ENCODE data around the gene PHF21A. TPM values are rescaled to one million over a fixed set of nuclear protein-coding genes. Genes with fewer than 3 reads are reported as not detected.
A peak's percentile ranks its signal among the peaks of the same experiment; 100 is the strongest.

PHF21A gene
- total and polyA plus RNA-seq, 2 of the 8 experiments (the other 6 are each of a cell fraction or from before 2014, with no cell fraction given): 17.6 to 40.3 TPM

DNA sequence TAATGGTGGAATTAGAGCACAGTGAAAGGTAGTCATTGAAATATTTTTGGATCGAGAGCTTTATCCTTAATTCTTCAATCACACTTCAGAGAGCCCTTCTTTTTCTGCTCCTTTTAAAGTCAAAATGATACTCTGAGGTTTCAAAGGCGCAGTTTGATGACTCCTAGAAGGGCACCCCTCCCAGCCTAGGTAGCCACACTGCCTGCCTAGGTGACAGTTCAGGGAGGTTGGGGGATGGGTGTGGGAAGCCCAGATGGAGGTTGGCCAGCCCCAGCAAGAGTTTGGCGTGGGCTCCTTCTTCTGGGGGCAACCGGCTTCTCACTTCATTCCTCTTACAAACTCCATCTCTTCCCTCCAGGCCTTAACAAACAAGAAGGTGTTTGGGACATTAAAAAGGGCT, 28.6 kb upstream of the PHF21A start:
- Histone ChIP-seq H3K9me3 (ENCODE audit: insufficient read depth in 2 of 2, low read depth in 1 of 2, low read length in 1 of 2) (no peaks in the 10 kb centered on the region), H3K79me1 (ENCODE audit: low read depth, low read length) (no peaks in the 10 kb centered on the region), H3K4ac (replicated peaks; ENCODE audit: insufficient read length, low read depth, low read length) (no peak overlapping the region), H3K23me2 (ENCODE audit: low read depth, low read length) (no peaks in the 10 kb centered on the region), H3K27me3 (replicated peaks in 1 of 4; ENCODE audit: control insufficient read depth in 3 of 4, extremely low read depth in 1 of 4, insufficient read depth in 3 of 4, low read length in 3 of 4) (no peaks in the 10 kb centered on the region), H3K4me2 (ENCODE audit: insufficient read depth in 1 of 2, low read depth in 2 of 2, low read length in 2 of 2) (no peak overlapping the region), H4K91ac (replicated peaks; ENCODE audit: insufficient read length, low read length) (no peak overlapping the region), H3K4me3 (ENCODE audit: extremely low read depth in 1 of 4, insufficient read depth in 2 of 4, low read depth in 3 of 4, low read length in 4 of 4) (no peak overlapping the region), H3K18ac (ENCODE audit: extremely low read depth, low read length) (no peak overlapping the region; the same call in 1 of the 2 replicates), H4K8ac (ENCODE audit: extremely low read depth, insufficient read depth, low read length) (no peak overlapping the region), H3K4me1 (replicated peaks in 1 of 4; ENCODE audit: control insufficient read depth in 3 of 4, insufficient read depth in 4 of 4, low read length in 3 of 4) (peaks cover 0 to 6% (median 1%) of the 10 kb centered on the region in 4 experiments; a peak in 5 of 7 replicates), H2BK5ac (ENCODE audit: low read depth, low read length) (no peak overlapping the region), H2AK5ac (ENCODE audit: low read depth, low read length) (no peak overlapping the region), H3K36me3 (ENCODE audit: control insufficient read depth in 2 of 4, insufficient read depth in 4 of 4, low read length in 3 of 4) (no peaks in the 10 kb centered on the region), H2AFZ (ENCODE audit: low read length) (no peak overlapping the region), H3K9ac (replicated peaks in 1 of 4; ENCODE audit: extremely low read depth in 1 of 4, low read depth in 3 of 4, low read length in 3 of 4) (no peak overlapping the region), H3K14ac (ENCODE audit: insufficient read length) (no peak overlapping the region), H3K23ac (ENCODE audit: insufficient read length) (no peak overlapping the region), H2BK12ac (ENCODE audit: low read depth, low read length) (no peak overlapping the region), H4K20me1 (replicated peaks in 1 of 2; ENCODE audit: control insufficient read depth in 1 of 2, insufficient read depth in 2 of 2, low read length in 2 of 2) (no peaks in the 10 kb centered on the region), H2BK15ac (ENCODE audit: low read length) (no peak overlapping the region), H2BK20ac (ENCODE audit: low read length) (no peak overlapping the region), H4K5ac (ENCODE audit: insufficient read length, low read depth, low read length) (no peak overlapping the region), H2BK120ac (replicated peaks; ENCODE audit: low read depth, low read length) (no peak overlapping the region), H3K56ac (replicated peaks; ENCODE audit: insufficient read length, low read depth, low read length) (no peak overlapping the region), H3K27ac (ENCODE audit: low read depth, low read length) (no peak overlapping the region), H3K79me2 (ENCODE audit: control insufficient read depth in 1 of 2, insufficient read depth in 2 of 2, low read length in 2 of 2) (no peaks in the 10 kb centered on the region)
- peak in 1 of 2 experiments; percentile 13; a peak in 1 of 4 replicates for TF ChIP-seq RAD21 (IDR thresholded peaks at IDR 0.05 in 1 of 2, conservative IDR thresholded peaks at IDR 0.05 in 1 of 2; ENCODE audit: low read depth in 2 of 2, low read length in 2 of 2)
- no peak for TF ChIP-seq CBX8 (IDR thresholded peaks at IDR 0.05; ENCODE audit: borderline replicate concordance, low read depth, low read length)
- DNase-seq (ENCODE audit: low read depth in 1 of 2, low spot score in 2 of 2): no peak
- ChIA-PET POLR2A (ENCODE audit: partially characterized antibody) (no interaction called here), CTCF (ENCODE audit: partially characterized antibody) (interaction anchor here (1.1 to 1.6 kb wide), 2 partner anchors 10 to 25 kb away, joined by 3 read pairs; no protein-coding TSS in a partner anchor)
- WGBS, 2 experiments (ENCODE audit: extremely low coverage in 1 of 2, insufficient coverage in 1 of 2, insufficient read length in 1 of 2, insufficient replicate concordance in 2 of 2, low coverage in 1 of 2, low lambda C conversion rate in 2 of 2, missing lambda C conversion rate in 1 of 2): 98% methylated on average over 4 of the region's 4 CpGs; no CpG with 5 or more reads in 1 of the 2 experiments
- no peak for FAIRE-seq
